ENCODE results near the gene MBNL1.

MBNL1 gene

DNA sequence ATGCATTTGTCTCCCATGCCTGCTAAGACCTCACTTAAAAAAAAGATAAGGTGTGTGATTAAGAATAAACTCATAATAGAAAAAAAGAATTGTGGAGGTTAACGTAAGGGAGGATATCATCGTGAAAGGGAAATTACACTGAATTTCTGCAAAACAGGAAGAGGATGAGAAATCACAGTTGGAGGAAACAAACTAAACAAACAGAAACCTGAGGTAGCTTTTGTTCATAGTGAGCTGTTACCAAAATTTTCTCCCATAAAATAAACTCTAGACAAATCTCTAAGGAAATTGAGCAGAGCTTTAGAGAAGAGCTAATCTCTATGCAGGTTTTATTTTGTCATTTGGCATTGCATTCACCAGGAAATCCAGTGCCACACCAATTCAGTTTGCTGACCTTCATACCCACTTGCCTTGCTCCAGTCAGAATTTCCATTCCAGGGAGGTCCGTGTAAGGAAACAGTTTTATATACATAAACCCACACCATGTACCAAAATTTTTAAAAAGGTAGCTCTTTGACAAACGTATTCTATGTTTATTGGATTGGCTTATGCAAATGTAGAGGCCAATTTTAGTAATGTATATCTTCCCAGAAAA is 231.2 kb downstream of the MBNL1 start:
- no peak for DNase-seq

DNA sequence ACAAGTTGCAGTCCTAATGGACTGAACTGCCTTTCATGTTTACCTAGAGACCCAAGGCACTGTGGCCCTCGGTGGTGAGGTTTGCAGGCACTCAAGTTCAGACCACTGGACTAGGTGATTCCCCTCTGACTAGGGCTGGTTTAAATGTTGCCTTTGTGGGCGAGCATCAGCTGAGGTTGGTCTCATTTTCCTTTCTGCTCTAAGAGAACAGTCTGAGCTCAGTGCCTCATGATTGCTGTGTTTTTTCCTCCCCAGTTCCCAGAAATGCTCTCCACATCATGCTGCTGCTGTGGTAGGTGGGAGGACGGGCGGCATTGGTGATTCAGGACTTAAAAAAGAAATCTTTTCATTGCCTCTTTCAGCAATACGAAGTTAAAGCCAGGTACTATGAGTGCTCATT is 237.2 kb downstream of the MBNL1 start:
- DNase-seq, result peak in 1 of 2 experiments; percentile 6

DNA sequence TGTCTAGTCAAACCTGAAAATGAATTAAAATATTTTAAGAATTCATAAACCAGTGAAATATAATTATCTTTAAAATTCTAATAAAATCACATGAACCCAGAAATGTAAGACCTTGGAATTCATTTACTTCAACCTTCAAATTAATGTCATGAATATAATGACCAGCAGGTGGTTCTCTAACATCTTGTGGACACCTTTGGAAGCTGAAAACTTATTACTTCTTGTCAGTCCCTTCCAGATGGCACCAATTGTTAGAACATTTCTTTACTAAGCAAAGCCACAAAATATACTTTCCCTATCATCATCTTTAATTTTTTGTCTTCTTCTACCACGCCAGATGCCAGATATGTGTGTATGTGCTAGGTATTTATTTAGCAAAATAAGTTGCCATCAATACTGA is 240.0 kb downstream of the MBNL1 start:
- DNase-seq, result no peak

DNA sequence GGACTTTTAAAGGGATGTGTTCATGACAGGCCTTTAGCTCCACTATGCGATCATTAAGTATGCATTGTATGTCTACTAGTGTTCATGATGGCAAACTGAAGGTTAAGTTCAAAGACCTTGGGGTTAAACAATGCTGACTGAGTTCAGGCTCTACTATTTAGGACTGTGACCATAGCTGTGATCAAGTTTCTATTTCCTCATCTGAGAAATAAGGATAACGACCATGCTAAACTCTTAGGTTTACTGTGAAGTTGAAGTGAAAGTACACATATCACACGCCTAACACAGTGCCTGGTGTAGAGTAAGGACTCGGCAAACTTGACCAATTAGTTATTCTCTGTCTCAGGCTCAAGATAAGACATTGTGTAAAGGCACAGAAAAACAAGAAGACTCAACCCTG is 243.2 kb downstream of the MBNL1 start:
- DNase-seq, result no peak

DNA sequence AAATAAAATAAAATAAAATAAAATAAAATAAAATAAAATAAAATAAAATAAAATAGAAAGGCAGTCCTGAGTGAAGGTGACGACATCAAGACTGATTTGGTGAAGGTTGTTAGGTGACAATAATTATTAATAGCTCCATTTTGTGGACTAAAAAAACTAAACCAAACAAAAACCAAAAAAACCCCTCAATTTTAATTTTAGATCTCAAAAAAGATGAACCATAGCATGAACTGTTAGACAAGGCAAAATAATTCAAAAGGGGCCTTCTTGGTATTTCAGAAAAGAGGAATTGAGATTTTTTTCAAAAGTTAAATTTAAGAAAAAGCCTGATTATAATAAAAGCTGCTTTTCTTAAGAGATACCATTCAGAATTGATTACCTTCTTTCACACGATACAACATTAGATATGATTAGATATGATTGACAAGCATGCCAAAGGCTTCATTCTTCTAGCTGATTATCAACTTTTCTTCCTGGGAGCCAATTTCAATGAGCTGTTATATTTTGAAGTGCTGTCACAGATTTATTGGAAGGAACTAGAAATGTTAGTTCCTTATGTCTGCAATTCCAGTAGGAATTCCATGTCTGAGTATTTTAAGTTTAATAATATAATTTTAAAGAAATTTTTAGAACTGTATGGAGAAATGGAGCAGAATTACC is 244.7 kb downstream of the MBNL1 start:
- DNase-seq, result no peak

Data from stimulated activated CD4-positive, alpha-beta T cell treated with anti-CD3 and anti-CD28 coated beads, Interleukin-4, amount 100 ng/mL, for 4 hours (primary cell).